DOHH2 (cell line): ENCODE measurements around the gene DUOXA1.

Source experiments
- H3F3A ChIP-seq: fragments of 200-600 bp; sonication (generic), shearing (Covaris generic); 2 replicates; pipeline ENCODE4 v1.6.0; 2016; ENCODE audit warnings: antibody characterized with exemption, mild to moderate bottlenecking; ENCODE audit not compliant: control insufficient read depth, insufficient read depth
- H3K27ac ChIP-seq: fragments of 200-600 bp; sonication (generic); 2 replicates; pipeline ENCODE4 v1.5.1; 2014; ENCODE audit warnings: low read depth, mild to moderate bottlenecking, low read length, moderate library complexity
- H3K27me3 ChIP-seq: fragments of 200-600 bp; sonication (generic); 2 replicates; pipeline ENCODE4 v1.6.1; 2014; ENCODE audit warnings: mild to moderate bottlenecking, low read length, mixed read lengths; ENCODE audit not compliant: control insufficient read depth
- H3K36me3 ChIP-seq: fragments of 200-600 bp; sonication (generic); 2 replicates; pipeline ENCODE4 v1.6.1; 2014; ENCODE audit warnings: mild to moderate bottlenecking, low read length, moderate library complexity, mixed read lengths; ENCODE audit not compliant: control insufficient read depth
- H3K4me1 ChIP-seq: fragments of 200-600 bp; sonication (generic); 2 replicates; pipeline ENCODE4 v1.6.1; 2014; ENCODE audit warnings: mild to moderate bottlenecking, low read length, mixed read lengths; ENCODE audit not compliant: control insufficient read depth
- H3K4me2 ChIP-seq: fragments of 200-600 bp; sonication (generic); 2 replicates; pipeline ENCODE4 v1.6.0; 2014; ENCODE audit warnings: mild to moderate bottlenecking, low read length, moderate library complexity
- H3K4me3 ChIP-seq: fragments of 200-600 bp; sonication (generic); 2 replicates; pipeline ENCODE4 v1.5.1; 2014; ENCODE audit warnings: mild to moderate bottlenecking, low read length, mixed read lengths
- H3K79me2 ChIP-seq: fragments of 200-600 bp; sonication (generic); 2 replicates; pipeline ENCODE4 v1.6.1; 2014; ENCODE audit warnings: mild to moderate bottlenecking, low read length, mixed read lengths; ENCODE audit not compliant: control insufficient read depth
- H3K9me2 ChIP-seq: fragments of 200-600 bp; sonication (generic); replicated peaks from 2 replicates; pipeline ENCODE4 v1.6.1; 2014; ENCODE audit warnings: mild to moderate bottlenecking, low read length, mixed read lengths; ENCODE audit not compliant: control insufficient read depth
- H3K9me3 ChIP-seq: fragments of 200-600 bp; sonication (generic); 2 replicates; pipeline ENCODE4 v1.6.1; 2014; ENCODE audit warnings: antibody characterized with exemption, low read length, mixed read lengths; ENCODE audit not compliant: control insufficient read depth, insufficient read depth
- H4K20me1 ChIP-seq: fragments of 200-600 bp; sonication (generic); 2 replicates; pipeline ENCODE4 v1.6.0; 2014; ENCODE audit warnings: low read depth, mild to moderate bottlenecking, antibody characterized with exemption, low read length, moderate library complexity; ENCODE audit not compliant: control insufficient read depth, insufficient read depth
- EZH2phosphoT487 ChIP-seq: fragments of 200-600 bp; sonication (generic); IDR thresholded peaks from 2 replicates; pipeline ENCODE4 v1.6.1; 2017; ENCODE audit warnings: borderline replicate concordance, mild to moderate bottlenecking, antibody characterized with exemption, low read length, moderate library complexity, mixed read lengths
- TF ChIP-seq, protein P1 (sequence below): fragments of 200-600 bp; sonication (generic); IDR thresholded peaks from one replicate; pipeline ENCODE4 v1.5.1; 2014; ENCODE audit warnings: antibody characterized with exemption, mild to moderate bottlenecking, low read depth, low read length; ENCODE audit not compliant: poor library complexity, severe bottlenecking

Gene DUOXA1

DNA sequence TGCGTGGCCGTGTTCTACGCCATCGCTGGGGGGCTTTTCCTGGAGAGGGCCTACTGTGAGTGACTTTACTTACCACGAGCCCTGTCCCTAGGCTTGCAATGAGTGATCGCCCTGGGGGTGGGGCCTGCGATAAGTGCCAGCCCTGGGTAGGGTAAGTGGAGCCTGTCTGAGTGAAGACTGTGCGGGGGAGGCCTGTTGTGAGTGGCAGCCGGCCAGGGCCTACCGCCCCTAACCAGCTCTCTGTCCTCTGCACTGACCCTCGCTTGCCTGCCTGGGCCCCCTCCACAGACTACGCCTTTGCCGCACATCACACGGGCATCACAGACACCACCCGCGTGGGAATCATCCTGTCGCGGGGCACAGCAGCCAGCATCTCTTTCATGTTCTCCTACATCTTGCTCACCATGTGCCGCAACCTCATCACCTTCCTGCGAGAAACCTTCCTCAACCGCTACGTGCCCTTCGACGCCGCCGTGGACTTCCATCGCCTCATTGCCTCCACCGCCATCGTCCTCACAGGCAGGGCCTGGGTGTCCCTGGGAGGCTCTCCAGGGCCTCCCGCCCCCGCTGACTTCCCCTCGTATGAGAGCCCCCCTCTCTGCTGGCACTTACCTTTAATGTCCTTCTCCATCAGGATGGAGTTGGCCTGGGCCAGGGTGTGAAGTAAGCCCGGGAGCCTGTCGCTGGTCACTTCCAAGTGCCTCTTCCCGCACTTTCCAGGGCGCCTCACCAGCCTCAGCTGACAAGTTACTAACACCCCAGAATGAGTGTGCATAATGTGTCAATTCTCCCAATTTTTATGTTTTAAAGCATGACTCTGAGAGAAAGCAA, 22.5 kb upstream of the DUOXA1 start:
- H3F3A ChIP-seq, result no peaks in the 10 kb centered on the region
- H3K4me1 ChIP-seq, result no peaks in the 10 kb centered on the region
- no peaks in the 10 kb centered on the region for H3K27me3 ChIP-seq
- H3K27ac ChIP-seq, result no peak overlapping the region
- no peaks in the 10 kb centered on the region for H3K9me2 ChIP-seq
- no peak overlapping the region for H3K4me2 ChIP-seq
- H3K36me3 ChIP-seq, result no peaks in the 10 kb centered on the region
- TF ChIP-seq, protein P1, sequence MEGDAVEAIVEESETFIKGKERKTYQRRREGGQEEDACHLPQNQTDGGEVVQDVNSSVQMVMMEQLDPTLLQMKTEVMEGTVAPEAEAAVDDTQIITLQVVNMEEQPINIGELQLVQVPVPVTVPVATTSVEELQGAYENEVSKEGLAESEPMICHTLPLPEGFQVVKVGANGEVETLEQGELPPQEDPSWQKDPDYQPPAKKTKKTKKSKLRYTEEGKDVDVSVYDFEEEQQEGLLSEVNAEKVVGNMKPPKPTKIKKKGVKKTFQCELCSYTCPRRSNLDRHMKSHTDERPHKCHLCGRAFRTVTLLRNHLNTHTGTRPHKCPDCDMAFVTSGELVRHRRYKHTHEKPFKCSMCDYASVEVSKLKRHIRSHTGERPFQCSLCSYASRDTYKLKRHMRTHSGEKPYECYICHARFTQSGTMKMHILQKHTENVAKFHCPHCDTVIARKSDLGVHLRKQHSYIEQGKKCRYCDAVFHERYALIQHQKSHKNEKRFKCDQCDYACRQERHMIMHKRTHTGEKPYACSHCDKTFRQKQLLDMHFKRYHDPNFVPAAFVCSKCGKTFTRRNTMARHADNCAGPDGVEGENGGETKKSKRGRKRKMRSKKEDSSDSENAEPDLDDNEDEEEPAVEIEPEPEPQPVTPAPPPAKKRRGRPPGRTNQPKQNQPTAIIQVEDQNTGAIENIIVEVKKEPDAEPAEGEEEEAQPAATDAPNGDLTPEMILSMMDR, result no peak
- TF ChIP-seq EZH2phosphoT487, result no peak
- no peak overlapping the region for H3K4me3 ChIP-seq
- H3K79me2 ChIP-seq, result no peaks in the 10 kb centered on the region
- H4K20me1 ChIP-seq, result no peaks in the 10 kb centered on the region
- H3K9me3 ChIP-seq, result no peaks in the 10 kb centered on the region

DNA sequence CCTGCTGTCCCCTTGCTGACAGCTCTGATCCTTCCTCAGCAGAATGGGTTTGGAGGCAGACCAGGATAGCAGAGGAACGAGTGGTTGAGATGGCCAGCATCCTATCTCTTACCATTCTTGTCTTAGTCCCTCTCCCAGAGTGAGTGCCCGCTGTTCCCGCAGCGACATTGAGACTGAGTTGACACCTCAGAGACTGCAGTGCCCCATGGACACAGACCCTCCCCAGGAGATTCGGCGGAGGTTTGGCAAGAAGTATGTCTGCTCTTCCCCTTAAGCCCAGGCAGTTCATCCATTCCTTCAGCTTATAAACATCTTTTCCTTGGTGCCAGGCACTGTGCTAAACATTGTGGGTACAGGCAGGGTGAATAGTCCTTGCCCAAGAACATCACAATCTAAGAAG, 21.3 kb upstream of the DUOXA1 start:
- no peaks in the 10 kb centered on the region for H3K36me3 ChIP-seq
- H3K79me2 ChIP-seq, result no peaks in the 10 kb centered on the region
- H3K27me3 ChIP-seq, result no peaks in the 10 kb centered on the region
- H3F3A ChIP-seq, result no peaks in the 10 kb centered on the region
- H3K4me2 ChIP-seq, result no peak overlapping the region
- H3K9me3 ChIP-seq, result no peaks in the 10 kb centered on the region
- no peaks in the 10 kb centered on the region for H3K4me1 ChIP-seq
- H3K4me3 ChIP-seq, result no peak overlapping the region
- TF ChIP-seq, protein P1, result no peak
- no peak for TF ChIP-seq EZH2phosphoT487
- no peak overlapping the region for H3K27ac ChIP-seq
- no peaks in the 10 kb centered on the region for H4K20me1 ChIP-seq
- H3K9me2 ChIP-seq, result no peaks in the 10 kb centered on the region

DNA sequence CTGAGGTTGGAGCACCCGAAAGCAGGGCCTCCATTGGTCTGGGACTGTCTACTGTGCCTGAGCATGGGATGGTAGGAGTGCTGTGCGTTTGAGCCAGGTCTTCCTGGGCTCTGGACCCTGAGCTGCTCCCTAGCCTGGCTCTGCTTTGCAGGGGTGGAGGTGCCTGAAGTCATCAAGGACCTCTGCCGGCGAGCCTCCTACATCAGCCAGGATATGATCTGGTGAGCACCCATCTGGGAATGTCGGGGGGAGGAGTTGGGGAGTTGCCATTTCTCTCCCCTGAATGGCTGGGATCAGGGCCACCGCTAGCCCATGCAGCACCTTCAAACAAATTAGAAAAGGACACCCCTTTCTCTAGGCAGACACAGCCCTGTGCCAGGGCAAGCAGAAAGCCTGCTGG, 20.8 kb upstream of the DUOXA1 start:
- H3K4me3 ChIP-seq, result no peak overlapping the region

More for the DNA sequence above, 20.8 kb upstream of the DUOXA1 start:
- H3K9me3 ChIP-seq, result no peaks in the 10 kb centered on the region
- H3K36me3 ChIP-seq, result no peaks in the 10 kb centered on the region
- H3K4me1 ChIP-seq, result no peaks in the 10 kb centered on the region
- H3K27ac ChIP-seq, result no peak overlapping the region
- no peaks in the 10 kb centered on the region for H3K79me2 ChIP-seq
- H3K27me3 ChIP-seq, result no peaks in the 10 kb centered on the region
- H3F3A ChIP-seq, result no peaks in the 10 kb centered on the region
- no peak overlapping the region for H3K4me2 ChIP-seq
- H3K9me2 ChIP-seq, result no peaks in the 10 kb centered on the region
- no peak for TF ChIP-seq EZH2phosphoT487
- TF ChIP-seq, protein P1, result no peak
- H4K20me1 ChIP-seq, result no peaks in the 10 kb centered on the region
